Tibial nerve (tissue), 4 donors: ENCODE data around the gene VWA8. TPM values are rescaled to one million over a fixed set of nuclear protein-coding genes. Genes with fewer than 3 reads are reported as not detected.

Experiments used
- DNase-seq, 2 donors: peaks; one replicate each; pipeline ENCODE4 v3.0.0-alpha.2; 2019; ENCODE audit warnings: low spot score in 2 of 2
- H3K27ac ChIP-seq, 4 donors: fragments of 200-600 bp; sonication (generic) in 3 of 4; one replicate each; pipeline ENCODE4 v1.5.1; 2017 to 2019; ENCODE audit warnings: mild to moderate bottlenecking in 1 of 4
- H3K27me3 ChIP-seq, 2 donors: fragments of 200-600 bp; sonication (generic) in 1 of 2; one replicate each; pipeline versions ENCODE4 v1.5.1 to v1.6.0; 2017 to 2019
- H3K36me3 ChIP-seq, 3 donors: fragments of 200-600 bp; sonication (generic); one replicate each; pipeline ENCODE4 v1.5.1; 2018 to 2019
- H3K4me1 ChIP-seq, 4 donors: fragments of 200-600 bp; sonication (generic) in 3 of 4; one replicate each; pipeline ENCODE4 v1.5.1; 2017 to 2019
- H3K4me3 ChIP-seq, 4 donors: fragments of 200-600 bp; sonication (generic) in 3 of 4; one replicate each; pipeline ENCODE4 v1.5.1; 2017 to 2019; ENCODE audit warnings: mild to moderate bottlenecking in 1 of 4, moderate library complexity in 1 of 4
- H3K9me3 ChIP-seq, 4 donors: fragments of 200-600 bp; sonication (generic) in 3 of 4; one replicate each; pipeline ENCODE4 v1.5.1; 2017 to 2019
- EP300 ChIP-seq, 2 donors: sonication (generic); formaldehyde crosslinking; IDR thresholded peaks; one replicate each; pipeline ENCODE4 v1.6.1; 2017; ENCODE audit warnings: antibody characterized with exemption in 2 of 2, mild to moderate bottlenecking in 1 of 2
- POLR2A ChIP-seq, 2 donors: fragments of 450-650 bp; IDR thresholded peaks; one replicate each; pipeline ENCODE4 v1.6.1; 2017; ENCODE audit warnings: antibody characterized with exemption in 2 of 2, mild to moderate bottlenecking in 2 of 2, moderate library complexity in 2 of 2
- WGBS, 2 donors: methylation state at CpG; one replicate each; pipeline ENCODE4 v1.1.5; 2018; 5-methylcytosine and 5-hydroxymethylcytosine counted together
- total RNA-seq, 4 donors: library from RNA; depleted of rRNA; stranded (reverse); fragments of >200 nt; gene quantifications; one replicate each; pipeline ENCODE4 v1.1.0, GENCODE V29; 2016
- TF ChIP-seq, protein P1 (sequence below), 5 experiments: fragments of 200-600 bp in 3 of 5; fragments of 450-650 bp in 2 of 5; sonication (generic) in 3 of 5; IDR thresholded peaks; one replicate each; pipeline ENCODE4 v1.5.1; 2016 to 2019; ENCODE audit warnings: antibody characterized with exemption in 5 of 5, mild to moderate bottlenecking in 3 of 5, moderate library complexity in 2 of 5

Gene VWA8
- total RNA-seq, 4 donors from 2014 or later = 20.8 to 36.9 (median 22.4) TPM

DNA sequence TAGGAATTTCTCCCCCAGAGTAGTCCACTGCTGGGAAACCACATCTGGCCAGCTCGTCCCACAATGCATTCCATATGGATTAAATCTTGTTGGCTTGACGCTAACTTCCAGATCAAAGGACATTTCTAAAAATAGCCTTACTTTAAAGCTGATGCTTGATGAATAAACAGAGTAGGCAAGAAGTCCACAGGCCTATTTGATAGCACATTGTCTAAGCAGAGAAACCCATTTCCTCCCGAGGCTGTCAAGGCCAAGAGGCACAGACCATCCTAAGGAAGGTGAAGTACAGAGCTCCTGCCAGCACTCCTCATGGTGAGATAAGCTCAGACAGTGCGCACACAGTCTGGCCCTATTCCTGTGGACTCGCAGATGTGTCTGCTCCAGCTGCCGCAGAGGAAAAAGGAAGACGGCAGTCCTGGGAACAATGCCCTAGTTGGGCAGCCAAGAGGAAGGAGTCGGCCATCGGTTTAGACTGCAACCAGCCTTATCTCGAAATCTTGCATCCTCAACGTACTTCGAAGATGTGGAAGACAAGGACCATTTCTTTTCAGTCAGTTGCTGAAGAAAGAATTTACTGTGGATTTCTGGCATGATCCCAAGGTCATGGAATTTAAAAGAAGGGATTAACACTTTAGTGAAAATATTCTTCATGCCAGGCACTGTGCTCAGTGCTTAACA, 346.8 kb downstream of the VWA8 start:
- H3K4me1 ChIP-seq = peaks cover 0 to 25% (median 7%) of the 10 kb centered on the region in 4 donors
- no peak for DNase-seq
- WGBS, 2 donors = 25 to 27% methylated on average over 12 of the region's 12 CpGs
- TF ChIP-seq, protein P1, sequence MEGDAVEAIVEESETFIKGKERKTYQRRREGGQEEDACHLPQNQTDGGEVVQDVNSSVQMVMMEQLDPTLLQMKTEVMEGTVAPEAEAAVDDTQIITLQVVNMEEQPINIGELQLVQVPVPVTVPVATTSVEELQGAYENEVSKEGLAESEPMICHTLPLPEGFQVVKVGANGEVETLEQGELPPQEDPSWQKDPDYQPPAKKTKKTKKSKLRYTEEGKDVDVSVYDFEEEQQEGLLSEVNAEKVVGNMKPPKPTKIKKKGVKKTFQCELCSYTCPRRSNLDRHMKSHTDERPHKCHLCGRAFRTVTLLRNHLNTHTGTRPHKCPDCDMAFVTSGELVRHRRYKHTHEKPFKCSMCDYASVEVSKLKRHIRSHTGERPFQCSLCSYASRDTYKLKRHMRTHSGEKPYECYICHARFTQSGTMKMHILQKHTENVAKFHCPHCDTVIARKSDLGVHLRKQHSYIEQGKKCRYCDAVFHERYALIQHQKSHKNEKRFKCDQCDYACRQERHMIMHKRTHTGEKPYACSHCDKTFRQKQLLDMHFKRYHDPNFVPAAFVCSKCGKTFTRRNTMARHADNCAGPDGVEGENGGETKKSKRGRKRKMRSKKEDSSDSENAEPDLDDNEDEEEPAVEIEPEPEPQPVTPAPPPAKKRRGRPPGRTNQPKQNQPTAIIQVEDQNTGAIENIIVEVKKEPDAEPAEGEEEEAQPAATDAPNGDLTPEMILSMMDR (IDR thresholded peaks at IDR 0.05) = no peak
- peak in 1 of 2 donors; percentile 37 for TF ChIP-seq EP300 (IDR thresholded peaks at IDR 0.05)
- H3K4me3 ChIP-seq = no peak overlapping the region
- no peaks in the 10 kb centered on the region for H3K9me3 ChIP-seq
- H3K36me3 ChIP-seq = peaks cover 0 to 20% (median 0%) of the 10 kb centered on the region in 3 donors
- peak overlapping the region in 3 of 4 donors; percentile 20 to 45 (median 42) for H3K27ac ChIP-seq
- no peaks in the 10 kb centered on the region for H3K27me3 ChIP-seq

DNA sequence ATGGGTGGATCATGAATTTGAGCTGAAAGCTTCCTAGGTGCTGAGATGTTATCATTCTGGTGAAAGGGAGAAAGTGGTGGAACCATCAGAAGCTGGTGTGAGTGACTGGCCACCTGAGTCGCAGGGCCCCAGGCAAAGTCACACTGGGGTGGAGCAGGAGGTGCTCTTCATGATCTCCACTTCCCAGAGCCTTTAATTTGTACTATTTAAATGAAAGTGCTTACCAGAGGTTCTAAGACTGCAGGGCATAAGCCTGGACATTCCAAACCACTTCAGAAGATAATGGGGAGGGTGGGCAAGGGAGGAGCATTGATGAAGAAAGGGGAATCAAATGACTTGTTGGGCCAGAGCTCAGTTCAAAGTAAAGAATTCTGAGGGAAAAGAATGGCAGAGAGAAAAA, 347.4 kb downstream of the VWA8 start:
- DNase-seq = no peak
- 82 to 88% methylated on average over 1 of the region's 1 CpG for whole genome bisulfite sequencing, 2 donors
- Histone ChIP-seq H3K36me3 (peaks cover 0 to 23% (median 0%) of the 10 kb centered on the region in 3 donors), H3K4me3 (no peak overlapping the region), H3K4me1 (peaks cover 0 to 25% (median 7%) of the 10 kb centered on the region in 4 donors), H3K27ac (peak overlapping the region in 2 of 4 donors; percentile 42 to 45), H3K9me3 (no peaks in the 10 kb centered on the region), H3K27me3 (no peaks in the 10 kb centered on the region)
- TF ChIP-seq, protein P1 (IDR thresholded peaks at IDR 0.05) = no peak
- TF ChIP-seq POLR2A (IDR thresholded peaks at IDR 0.05) = no peak
- TF ChIP-seq EP300 (IDR thresholded peaks at IDR 0.05) = no peak

DNA sequence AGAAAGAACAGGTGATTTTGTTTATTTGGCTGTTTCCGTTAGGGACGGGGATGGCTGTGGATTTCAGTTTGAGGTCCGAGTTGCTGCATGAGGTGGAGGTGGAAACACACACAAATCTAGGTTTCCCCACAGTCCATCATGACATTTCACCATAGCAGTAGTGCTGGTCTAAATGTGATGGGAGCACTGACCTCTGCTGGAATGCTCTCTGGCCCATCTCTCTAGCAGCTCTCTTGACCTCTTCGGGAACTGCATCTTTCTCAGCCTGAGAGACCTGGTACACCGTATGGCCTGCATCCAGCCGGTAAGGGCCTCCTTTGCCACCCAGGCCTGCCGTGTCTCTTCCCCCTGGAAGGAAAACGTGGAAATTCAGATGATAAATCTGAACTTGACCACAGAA, 349.5 kb downstream of the VWA8 start:
- H3K27ac ChIP-seq = peak overlapping the region in 2 of 4 donors; percentile 36 to 66
- 90 to 91% methylated on average over 8 of the region's 8 CpGs for WGBS, 2 donors
- H3K36me3 ChIP-seq = peaks cover 0 to 23% (median 0%) of the 10 kb centered on the region in 3 donors
- TF ChIP-seq POLR2A (IDR thresholded peaks at IDR 0.05) (no peak), EP300 (IDR thresholded peaks at IDR 0.05) (no peak)
- TF ChIP-seq, protein P1 (IDR thresholded peaks at IDR 0.05) = no peak
- H3K4me3 ChIP-seq = no peak overlapping the region
- H3K9me3 ChIP-seq = no peaks in the 10 kb centered on the region
- H3K4me1 ChIP-seq = peaks cover 0 to 25% (median 7%) of the 10 kb centered on the region in 4 donors
- H3K27me3 ChIP-seq = no peaks in the 10 kb centered on the region
- no peak for DNase-seq

DNA sequence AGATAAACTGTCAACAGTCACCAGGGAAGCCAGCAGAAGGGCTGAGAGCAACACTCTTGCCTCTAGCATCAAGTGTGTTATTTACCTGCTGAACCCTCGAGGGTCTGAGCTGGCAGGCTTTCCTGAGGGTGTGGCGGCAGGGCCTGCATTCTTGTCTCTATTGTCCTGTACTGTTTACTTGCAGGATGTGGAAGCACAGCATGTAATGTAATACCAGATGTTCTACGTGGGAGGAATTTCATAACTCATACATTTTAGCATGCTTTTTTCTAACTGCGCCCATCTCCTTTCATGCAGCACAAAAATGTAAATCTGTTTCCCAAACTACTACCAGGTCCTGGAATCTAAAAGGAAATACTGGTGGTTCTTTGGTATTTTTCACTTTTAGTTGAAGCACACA, 350.5 kb downstream of the VWA8 start:
- peak overlapping the region in 2 of 4 donors; percentile 36 to 66 for H3K27ac ChIP-seq
- H3K4me1 ChIP-seq = peaks cover 0 to 25% (median 7%) of the 10 kb centered on the region in 4 donors
- no peak overlapping the region for H3K4me3 ChIP-seq
- TF ChIP-seq EP300 (IDR thresholded peaks at IDR 0.05) (peak; percentile 36 to 53), POLR2A (IDR thresholded peaks at IDR 0.05) (no peak)
- TF ChIP-seq, protein P1 (IDR thresholded peaks at IDR 0.05) = peak in 1 of 5 experiments; percentile 10
- no peaks in the 10 kb centered on the region for H3K27me3 ChIP-seq
- H3K9me3 ChIP-seq = no peaks in the 10 kb centered on the region
- H3K36me3 ChIP-seq = peaks cover 0 to 23% (median 0%) of the 10 kb centered on the region in 3 donors
- WGBS, 2 donors = 64 to 70% methylated on average over 4 of the region's 4 CpGs
- peak in 1 of 2 donors; percentile 20 for DNase-seq

DNA sequence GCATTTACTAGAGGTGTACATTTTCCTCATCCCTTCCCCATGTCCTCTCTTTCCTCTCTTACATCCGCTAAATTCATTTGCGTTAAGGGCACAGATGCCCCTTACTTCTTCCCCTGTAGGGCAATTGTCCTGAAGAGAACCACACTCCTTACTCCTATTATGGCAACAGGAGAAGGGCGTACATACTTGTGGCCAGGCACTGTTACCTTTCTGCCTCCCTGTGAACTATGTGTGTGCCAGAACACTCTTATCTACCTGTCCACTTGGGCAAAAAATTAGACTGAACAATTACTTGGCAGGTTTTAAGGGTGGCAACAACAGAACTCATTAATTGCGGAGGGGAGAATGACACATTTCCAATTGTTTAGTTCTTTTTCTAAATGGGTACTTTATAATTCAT, 351.1 kb downstream of the VWA8 start:
- Histone ChIP-seq H3K4me1 (peaks cover 0 to 22% (median 7%) of the 10 kb centered on the region in 4 donors), H3K4me3 (no peak overlapping the region), H3K36me3 (peaks cover 0 to 23% (median 3%) of the 10 kb centered on the region in 3 donors), H3K27ac (peak overlapping the region in 1 of 4 donors; percentile 53), H3K27me3 (no peaks in the 10 kb centered on the region), H3K9me3 (no peaks in the 10 kb centered on the region)
- 94% methylated on average over 4 of the region's 4 CpGs for WGBS, 2 donors
- TF ChIP-seq POLR2A (IDR thresholded peaks at IDR 0.05) (no peak), EP300 (IDR thresholded peaks at IDR 0.05) (no peak)
- TF ChIP-seq, protein P1 (IDR thresholded peaks at IDR 0.05) = no peak
- DNase-seq = no peak
